ENCODE measurements around the gene PRKCA.
A peak's percentile ranks its signal among the peaks of the same experiment; 100 is the strongest.

PRKCA gene

DNA sequence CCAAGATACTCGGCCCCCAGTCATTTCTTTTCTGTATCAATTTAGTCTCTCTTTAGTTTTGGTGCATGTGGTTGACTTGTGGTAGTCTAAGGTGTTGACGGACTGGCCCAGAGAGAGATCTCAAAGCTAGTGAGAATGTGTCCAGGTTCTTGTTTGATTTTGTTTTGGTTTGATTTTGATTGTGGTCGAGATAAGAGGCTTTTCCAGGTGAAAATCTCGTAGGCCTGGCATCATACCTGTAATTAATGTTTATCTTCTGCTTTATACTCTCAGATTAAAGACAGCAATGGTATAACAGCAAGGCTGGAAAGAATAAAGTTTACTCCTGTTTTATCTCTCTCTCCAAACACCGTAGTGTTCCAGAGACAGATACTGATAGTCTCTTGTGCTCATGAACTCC is 360.1 kb downstream of the PRKCA start:
- no peak for DNase-seq

DNA sequence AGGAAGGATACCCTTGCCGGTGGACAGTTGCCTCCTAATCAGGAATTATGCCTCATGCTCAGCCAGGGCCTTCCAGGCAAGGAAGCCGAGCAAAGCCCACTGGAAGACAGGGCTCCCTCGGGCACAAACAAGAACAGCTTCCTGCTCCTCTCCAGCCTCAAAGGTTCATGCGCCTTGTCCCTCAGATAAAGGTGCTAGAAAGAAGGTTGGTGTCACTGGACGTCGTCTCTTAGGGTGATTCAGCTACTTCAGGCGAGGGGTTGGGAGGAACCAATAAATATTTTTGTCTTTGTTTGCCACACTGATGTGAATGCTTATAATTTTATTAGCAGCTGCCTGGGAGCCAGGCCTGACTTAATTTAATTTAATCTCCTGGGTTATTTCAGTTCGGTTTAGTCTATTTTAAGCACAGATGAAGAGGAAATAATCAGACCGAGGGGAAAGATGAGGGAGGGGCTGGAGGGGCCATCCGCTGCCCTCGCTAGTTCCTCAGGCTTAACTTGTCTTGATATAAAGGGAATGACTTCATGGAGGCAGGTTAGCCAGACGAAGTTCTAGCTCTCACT is 360.7 kb downstream of the PRKCA start:
- DNase-seq, result no peak

DNA sequence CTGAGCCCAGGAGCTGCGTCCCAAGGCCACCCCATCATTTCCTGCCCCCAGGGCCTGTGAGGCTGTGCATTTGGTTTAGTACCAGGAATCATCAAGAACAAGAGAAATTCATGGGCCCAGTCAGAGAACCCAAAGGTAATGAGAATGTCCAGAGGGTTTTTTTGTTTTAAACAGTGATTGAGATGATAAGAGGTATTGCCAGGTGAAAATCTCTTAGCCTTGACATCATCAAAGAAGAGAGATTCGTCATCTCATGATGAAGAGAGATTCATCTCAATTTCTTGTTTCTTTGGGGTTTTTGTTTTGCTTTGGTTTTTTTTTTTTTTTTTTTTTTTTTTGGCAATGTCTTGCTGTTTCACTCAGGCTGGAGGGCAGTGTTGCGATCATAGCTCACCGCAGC is 361.9 kb downstream of the PRKCA start:
- no peak for DNase-seq

- DNase-seq, result no peak
These were observed 362.8 kb downstream of the PRKCA start for GRCh38 chr17:66665194-66665593.

GRCh38 chr17:66667090-66667489 is 364.7 kb downstream of the PRKCA start:
- no peak for DNase-seq

- no peak for DNase-seq
These were observed 365.1 kb downstream of the PRKCA start for GRCh38 chr17:66667491-66668030.

DNA sequence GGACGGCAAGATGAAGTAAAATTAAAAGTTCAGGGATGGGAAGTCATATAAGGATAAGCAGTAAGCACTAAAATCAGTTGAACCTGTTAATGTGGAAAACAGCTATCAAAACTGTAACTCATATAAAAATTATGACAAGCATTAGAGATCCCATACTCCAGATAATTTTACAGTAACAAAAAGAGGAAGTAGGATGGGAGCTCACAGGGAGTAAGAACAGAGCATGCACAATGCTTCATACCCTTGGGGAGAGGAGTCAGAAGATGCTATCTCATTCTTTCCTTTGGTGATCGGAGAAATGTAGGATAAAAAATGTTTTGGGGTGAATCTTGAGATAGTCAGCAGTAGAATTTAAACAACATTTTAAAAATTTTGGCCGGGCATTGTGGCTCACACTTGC is 367.8 kb downstream of the PRKCA start:
- no peak for DNase-seq

GRCh38 chr17:66671156-66671555 is 368.7 kb downstream of the PRKCA start:
- DNase-seq, result no peak

DNA sequence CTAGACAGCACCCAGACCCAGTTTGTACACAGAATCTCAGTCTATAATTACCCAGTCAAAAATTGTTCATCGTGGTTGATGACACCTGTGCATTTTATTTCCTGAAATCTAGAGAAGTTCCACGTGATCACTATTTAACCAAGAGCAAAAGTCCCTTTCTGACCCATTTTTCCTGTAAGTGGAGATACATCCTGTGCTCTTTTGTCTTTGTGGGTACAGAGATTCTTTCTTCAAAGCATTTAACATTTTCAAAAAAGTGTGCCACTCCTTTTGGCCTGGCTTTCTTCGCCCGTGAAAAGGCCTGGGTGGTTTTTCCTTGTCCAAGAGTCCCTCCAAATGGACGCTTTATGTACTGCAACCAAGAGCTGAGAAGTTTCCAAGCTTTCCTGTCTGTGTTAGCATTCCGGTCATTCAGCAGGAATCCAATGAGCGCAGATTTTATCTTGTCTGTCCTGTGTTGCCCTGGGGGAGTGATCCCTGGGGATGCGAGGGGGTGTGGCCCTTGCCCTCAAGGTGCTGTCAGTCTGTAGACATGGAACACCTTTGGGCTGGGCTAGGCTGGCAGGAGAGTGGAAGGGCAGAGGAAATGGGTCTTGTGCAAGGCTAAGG is 371.4 kb downstream of the PRKCA start:
- peak; percentile 70 for DNase-seq

DNA sequence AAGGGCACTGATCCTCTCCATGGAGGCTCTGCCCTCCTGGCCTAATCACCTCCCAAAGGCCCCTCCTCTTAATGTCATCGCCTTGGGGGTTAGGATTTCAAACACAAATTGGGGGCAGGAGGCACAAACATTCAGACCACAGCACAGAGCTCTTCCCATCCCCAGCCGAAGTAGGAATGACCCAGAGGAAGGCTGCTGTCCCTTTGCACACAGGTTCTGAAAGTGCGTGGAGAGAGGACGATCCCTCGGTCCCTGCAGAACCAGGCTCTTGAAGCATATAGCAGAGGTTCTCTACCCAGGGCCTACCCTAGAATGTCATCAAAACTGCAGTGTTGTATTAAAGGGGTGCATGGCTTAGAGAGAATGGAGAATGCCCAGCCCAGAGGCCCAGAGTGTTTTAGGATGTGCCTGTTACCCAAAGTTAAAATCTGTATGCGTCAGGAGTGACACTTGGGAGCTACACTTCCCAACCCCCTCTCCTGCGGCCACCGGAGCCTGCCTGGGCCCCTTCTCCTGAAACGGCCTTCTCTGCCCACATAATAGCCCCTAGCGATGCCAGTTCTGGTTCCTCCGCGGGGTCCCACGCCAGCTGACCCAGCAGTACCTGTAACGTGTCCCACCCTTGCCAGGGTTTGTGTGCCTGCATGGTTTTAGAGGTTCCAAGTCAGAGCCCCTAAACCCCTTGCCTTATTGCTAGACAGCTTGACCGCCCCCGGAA is 373.0 kb downstream of the PRKCA start:
- no peak for DNase-seq

DNA sequence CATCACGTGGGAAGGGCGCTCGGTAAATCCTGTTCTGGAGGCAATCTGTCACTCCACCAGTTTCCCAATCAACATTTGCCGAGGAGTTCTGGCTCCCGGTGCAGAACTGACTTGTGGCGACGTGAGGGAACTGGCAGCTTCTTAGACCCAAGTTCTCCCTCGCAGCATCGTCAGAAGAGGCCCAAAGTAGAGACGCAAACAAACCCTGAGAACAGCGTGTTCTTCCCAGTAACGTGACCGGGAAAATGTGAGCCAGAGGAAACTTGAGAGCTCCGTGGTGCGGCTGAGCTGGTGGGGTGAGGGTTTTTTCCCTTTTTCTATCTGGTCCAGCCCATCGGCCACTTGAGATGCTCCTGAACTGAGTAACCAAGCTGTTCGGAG is 373.6 kb downstream of the PRKCA start:
- no peak for DNase-seq

- no peak for DNase-seq
These were observed 374.0 kb downstream of the PRKCA start for GRCh38 chr17:66676421-66676820.

GRCh38 chr17:66677201-66677981 is 375.0 kb downstream of the PRKCA start:
- peak; percentile 76 for DNase-seq

DNA sequence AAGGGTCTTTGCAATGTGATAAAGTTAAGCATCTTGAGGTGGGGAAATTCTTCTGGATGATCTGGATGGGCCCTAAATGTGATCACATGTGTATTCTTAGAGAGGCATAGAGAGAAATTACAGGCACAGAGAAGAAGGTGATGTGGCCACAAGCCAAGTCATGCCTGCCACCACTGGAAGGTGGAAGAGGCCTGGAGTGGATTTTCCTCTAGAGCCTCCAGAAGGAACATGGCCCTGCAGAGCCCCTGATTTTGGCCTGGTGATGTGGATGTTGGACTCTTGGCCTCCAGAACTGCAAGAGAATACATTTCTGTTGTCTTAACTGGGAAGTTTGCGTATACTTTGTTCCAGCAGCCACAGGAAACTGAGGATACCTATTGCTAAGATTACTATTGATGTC is 375.6 kb downstream of the PRKCA start:
- DNase-seq, result no peak

- DNase-seq, result no peak
These were observed 376.4 kb downstream of the PRKCA start for GRCh38 chr17:66678827-66679226.

GRCh38 chr17:66679631-66680517 is 377.5 kb downstream of the PRKCA start:
- DNase-seq, result no peak

GRCh38 chr17:66682283-66682682 is 379.9 kb downstream of the PRKCA start:
- no peak for DNase-seq

GRCh38 chr17:66684261-66684660 is 381.8 kb downstream of the PRKCA start:
- DNase-seq, result no peak

DNA sequence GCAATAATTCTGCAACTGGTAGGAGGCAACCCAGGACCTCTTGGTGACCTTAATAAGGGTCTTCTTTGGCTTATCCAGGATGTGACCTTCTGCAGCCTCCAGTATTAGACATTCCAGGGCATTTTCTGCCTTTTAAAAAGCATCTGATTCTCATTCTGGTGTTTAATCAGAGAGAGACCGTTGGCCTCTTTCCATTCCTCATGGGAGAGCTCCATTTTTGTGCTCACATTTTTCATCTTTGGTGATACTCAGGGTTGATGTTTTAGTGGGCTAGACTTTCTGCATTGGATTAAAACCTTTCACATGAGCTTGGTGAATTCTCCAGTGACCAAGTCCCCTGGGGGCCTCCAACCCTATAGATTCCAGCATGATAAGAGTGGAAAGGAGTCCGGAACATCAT is 382.3 kb downstream of the PRKCA start:
- peak; percentile 43 for DNase-seq

DNA sequence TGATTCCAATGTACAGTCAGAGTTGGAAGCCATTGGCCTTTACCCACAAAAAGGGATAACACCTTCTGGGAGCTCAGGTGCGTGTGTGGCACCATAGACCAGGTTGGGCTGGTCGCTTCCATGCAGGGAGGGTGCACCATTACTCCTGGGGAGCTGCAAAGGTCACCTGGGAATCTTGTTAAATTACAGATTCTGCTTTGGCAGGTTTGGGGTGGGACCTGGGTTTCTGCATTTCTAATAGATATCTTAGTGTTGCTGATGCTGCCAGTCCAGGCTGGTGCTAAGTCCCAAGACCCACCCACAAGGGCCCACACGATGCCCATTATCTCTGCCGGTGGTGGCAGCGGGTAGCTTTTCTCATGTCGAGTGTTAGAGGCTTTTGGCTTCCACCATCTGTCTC is 384.2 kb downstream of the PRKCA start:
- DNase-seq, result no peak

- no peak for DNase-seq
These were observed 385.3 kb downstream of the PRKCA start for GRCh38 chr17:66687570-66688284.

Measured in fibroblast of skin of scalp (primary cell).